AG10803 (cell line): ENCODE measurements around the gene CD300C.

Experiments used
- DNase-seq: peaks from one replicate; pipeline ENCODE4 v3.0.0; 2010; ENCODE audit warnings: low read depth
- H3K4me3 ChIP-seq: 2 replicates; pipeline ENCODE4 v1.5.1; 2011; ENCODE audit warnings: mild to moderate bottlenecking, low read length, control low read depth
- TF ChIP-seq, protein P1 (sequence below): conservative IDR thresholded peaks from 2 replicates; pipeline ENCODE4 v1.5.1; 2011; ENCODE audit warnings: mild to moderate bottlenecking, low read length, control low read depth, inconsistent platforms

Gene CD300C

DNA sequence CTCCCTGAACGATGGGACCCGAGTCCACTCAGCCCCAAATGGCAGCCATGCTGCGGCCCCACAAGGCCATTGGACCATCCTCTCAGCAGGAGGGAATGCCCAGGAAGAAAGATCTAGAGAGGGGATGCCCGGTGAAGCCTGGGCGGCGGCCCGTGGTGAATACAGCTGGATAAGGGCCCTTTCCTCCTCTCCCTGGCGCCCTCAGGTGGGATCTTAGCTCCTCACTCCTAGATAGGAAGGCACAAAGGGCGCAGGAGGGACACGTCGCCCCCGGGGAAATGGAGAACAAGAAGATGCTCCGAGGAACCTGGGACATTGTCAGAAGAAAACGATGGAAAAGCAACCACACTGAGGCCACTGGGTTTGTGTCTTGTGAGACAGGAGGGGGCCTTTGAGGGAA lies 2.5 kb downstream of the CD300C start:
- TF ChIP-seq, protein P1, sequence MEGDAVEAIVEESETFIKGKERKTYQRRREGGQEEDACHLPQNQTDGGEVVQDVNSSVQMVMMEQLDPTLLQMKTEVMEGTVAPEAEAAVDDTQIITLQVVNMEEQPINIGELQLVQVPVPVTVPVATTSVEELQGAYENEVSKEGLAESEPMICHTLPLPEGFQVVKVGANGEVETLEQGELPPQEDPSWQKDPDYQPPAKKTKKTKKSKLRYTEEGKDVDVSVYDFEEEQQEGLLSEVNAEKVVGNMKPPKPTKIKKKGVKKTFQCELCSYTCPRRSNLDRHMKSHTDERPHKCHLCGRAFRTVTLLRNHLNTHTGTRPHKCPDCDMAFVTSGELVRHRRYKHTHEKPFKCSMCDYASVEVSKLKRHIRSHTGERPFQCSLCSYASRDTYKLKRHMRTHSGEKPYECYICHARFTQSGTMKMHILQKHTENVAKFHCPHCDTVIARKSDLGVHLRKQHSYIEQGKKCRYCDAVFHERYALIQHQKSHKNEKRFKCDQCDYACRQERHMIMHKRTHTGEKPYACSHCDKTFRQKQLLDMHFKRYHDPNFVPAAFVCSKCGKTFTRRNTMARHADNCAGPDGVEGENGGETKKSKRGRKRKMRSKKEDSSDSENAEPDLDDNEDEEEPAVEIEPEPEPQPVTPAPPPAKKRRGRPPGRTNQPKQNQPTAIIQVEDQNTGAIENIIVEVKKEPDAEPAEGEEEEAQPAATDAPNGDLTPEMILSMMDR, result no peak
- DNase-seq, result no peak
- H3K4me3 ChIP-seq, result no peak overlapping the region

DNA sequence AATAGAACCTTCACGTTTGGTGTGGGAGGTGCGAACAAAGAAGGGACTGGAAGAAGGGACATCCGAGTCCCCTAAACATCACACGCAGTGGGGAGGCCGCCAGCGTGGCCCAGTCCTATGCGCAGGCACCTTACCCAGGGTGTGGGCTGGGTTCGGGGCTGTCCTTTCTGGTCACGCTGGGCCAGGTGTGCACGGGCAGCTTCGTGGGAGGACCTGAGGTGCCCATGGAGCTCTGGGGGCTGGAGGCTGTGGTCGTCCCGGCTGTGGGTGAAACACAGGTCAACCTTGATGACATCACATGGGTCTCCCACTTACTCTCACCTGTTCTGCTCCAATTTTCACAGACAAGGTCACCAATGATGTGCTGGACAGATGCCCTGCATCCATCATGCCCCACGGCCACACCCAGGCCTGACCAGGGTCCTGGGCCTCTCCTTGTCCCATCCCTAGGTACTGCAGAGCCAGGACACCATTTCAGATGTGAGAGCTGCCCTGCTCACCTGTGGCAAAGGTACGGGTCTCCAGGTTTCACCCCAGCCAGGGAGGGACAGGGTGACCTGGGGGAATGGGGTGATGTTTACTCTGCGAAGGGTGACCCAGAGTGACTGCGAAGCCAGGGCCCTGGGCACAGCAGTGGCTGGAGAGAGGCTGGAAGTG lies 3.1 kb downstream of the CD300C start:
- no peak overlapping the region for H3K4me3 ChIP-seq
- DNase-seq, result no peak
- TF ChIP-seq, protein P1, result no peak

DNA sequence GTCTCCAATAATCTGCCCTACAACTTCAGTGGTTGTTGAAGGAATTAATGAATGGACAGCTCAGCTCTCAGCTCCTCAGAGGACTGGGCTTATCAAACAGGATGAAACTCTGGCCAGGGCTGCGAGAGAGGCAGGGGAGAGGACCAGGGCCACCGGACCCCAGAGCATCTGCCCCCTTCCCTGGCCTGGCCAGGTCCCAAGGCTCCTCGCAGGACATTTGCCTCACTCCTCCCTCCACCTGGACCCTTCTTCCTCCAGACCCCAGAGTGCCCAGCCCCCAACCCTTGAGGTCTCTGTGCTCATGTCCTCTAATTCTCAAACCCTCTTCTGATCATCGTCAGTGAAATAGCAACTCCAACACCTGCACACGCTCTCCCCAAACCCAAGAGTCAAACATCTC lies 3.7 kb downstream of the CD300C start:
- H3K4me3 ChIP-seq, result no peak overlapping the region
- DNase-seq, result no peak
- TF ChIP-seq, protein P1, result no peak

DNA sequence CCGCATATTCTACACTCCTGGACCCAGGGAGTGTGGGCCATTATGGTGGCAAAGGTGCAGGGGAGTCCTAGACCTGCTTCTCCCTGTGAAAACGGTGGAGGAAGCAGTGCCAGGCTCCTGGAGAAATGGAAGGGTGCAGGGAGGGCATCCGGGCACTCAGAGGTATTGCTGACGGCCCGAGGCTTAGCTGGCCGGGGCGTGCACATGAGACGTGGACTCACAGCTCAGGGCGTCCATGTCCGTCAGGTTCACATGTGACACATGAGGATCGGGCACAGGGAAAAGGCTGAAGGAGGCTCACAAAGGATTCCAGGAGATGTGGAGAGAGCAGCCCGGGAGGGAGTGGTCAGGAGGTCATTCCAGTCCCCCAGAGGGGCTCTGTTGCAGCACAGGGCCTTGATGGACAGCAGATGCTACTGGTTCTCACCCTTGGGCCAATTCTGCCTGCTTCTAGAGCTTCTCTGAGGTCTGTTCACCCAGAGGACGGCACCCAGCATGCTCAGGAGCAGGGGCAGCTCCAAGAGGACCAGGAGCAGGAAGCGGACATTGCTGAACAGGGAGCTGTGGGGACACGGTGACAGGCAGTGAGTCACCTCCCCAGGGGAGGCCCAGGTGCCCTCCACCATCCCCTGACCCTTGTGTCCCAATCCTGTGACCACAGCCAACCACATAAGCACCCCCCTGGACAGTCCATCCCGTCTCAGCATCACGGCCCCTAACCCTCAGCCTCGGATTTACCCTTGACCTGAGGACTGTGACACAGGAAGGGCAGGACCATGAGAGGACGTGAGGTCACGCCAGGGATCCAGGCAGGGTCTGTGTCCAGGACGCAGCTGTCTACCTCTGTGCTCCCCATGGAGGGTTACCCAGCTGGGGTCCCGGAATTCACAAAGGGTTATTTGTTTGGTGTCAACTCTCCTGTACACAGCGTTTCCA lies 4.5 kb downstream of the CD300C start:
- TF ChIP-seq, protein P1, result no peak
- H3K4me3 ChIP-seq, result no peak overlapping the region
- no peak for DNase-seq

- H3K4me3 ChIP-seq, result no peak overlapping the region
- TF ChIP-seq, protein P1, result no peak
- DNase-seq, result no peak
Measured at GRCh38 chr17:74539281-74539820, 6.6 kb downstream of the CD300C start.

DNA sequence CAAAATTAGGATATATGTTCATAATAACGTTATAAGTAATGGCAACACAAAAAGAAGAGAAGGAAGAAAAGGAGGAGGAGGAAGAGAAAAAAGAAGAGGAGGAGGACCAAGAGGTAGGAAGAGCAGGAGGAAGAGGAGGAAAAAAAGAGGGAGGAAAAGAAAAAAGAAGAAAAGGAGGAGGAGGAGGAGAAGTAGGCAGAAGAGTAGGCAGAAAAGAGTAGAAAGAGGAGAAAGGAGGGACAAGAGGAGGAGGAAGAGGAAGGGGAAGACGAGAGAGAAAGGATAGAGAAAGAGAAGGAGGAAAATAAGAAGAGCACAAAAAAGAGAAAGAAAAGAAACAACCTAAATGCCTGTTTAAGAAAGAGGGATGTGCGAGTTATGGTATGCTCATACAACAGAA lies 9.0 kb downstream of the CD300C start:
- TF ChIP-seq, protein P1, result no peak
- no peak for DNase-seq

More for the DNA sequence above, 9.0 kb downstream of the CD300C start:
- no peak overlapping the region for H3K4me3 ChIP-seq
